ENCODE measurements around the gene EMILIN3. TPM values are rescaled to one million over a fixed set of nuclear protein-coding genes. Genes with fewer than 3 reads are reported as not detected.
"Not testable (repeated sequence)": the region's sequence is repeated elsewhere in the genome, so short reads cannot be mapped to it uniquely, and the experiment has no call there.

The EMILIN3 gene
- total RNA-seq, 2 experiments from 2014 or later, result not detected

GRCh38 chr20:41314386-41314785, 52.2 kb downstream of the EMILIN3 start:
- Histone ChIP-seq H3K4me2 (ENCODE audit: low read length) (no peak overlapping the region), H3K9me2 (ENCODE audit: insufficient read depth, low read length) (no peaks in the 10 kb centered on the region), H3K79me2 (ENCODE audit: insufficient read depth, low read depth, low read length) (peaks cover 14% of the 10 kb centered on the region; the same call in 1 of the 2 replicates), H4K20me1 (ENCODE audit: insufficient read depth, low read length) (no peaks in the 10 kb centered on the region), H3K4me1 (ENCODE audit: insufficient read depth, low read length, poor library complexity, severe bottlenecking) (peaks cover 20% of the 10 kb centered on the region), H3K4me3 (ENCODE audit: low read depth, low read length, poor library complexity, severe bottlenecking) (no peak overlapping the region), H2AFZ (ENCODE audit: low read length) (no peak overlapping the region), H3K9me3 (ENCODE audit: low read length) (peaks cover 5% of the 10 kb centered on the region; the same call in 1 of the 2 replicates), H3K36me3 (ENCODE audit: insufficient read depth, low read length) (no peaks in the 10 kb centered on the region; the same call in 1 of the 2 replicates), H3K27ac (ENCODE audit: low read depth, low read length, poor library complexity, severe bottlenecking) (no peak overlapping the region)
- intact Hi-C loops (cut with micrococcal nuclease; ENCODE audit: unreplicated experiment), result no loop called here
- BruUV-seq (replicated peaks), result no TSS peak
- ChIA-PET CTCF (ENCODE audit: unreplicated experiment) (no interaction called here), POLR2A (interaction anchor here (1.2 to 1.5 kb wide), 2 partner anchors 9 kb away, joined by 3 to 4 read pairs; no protein-coding TSS in a partner anchor)
- no peak for DNase-seq (ENCODE audit: low spot score)
- TF ChIP-seq EZH2phosphoT487 (IDR thresholded peaks at IDR 0.05; ENCODE audit: borderline replicate concordance, low read depth, low read length), result no peak
- TF ChIP-seq, protein P1, sequence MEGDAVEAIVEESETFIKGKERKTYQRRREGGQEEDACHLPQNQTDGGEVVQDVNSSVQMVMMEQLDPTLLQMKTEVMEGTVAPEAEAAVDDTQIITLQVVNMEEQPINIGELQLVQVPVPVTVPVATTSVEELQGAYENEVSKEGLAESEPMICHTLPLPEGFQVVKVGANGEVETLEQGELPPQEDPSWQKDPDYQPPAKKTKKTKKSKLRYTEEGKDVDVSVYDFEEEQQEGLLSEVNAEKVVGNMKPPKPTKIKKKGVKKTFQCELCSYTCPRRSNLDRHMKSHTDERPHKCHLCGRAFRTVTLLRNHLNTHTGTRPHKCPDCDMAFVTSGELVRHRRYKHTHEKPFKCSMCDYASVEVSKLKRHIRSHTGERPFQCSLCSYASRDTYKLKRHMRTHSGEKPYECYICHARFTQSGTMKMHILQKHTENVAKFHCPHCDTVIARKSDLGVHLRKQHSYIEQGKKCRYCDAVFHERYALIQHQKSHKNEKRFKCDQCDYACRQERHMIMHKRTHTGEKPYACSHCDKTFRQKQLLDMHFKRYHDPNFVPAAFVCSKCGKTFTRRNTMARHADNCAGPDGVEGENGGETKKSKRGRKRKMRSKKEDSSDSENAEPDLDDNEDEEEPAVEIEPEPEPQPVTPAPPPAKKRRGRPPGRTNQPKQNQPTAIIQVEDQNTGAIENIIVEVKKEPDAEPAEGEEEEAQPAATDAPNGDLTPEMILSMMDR (conservative IDR thresholded peaks at IDR 0.05; ENCODE audit: low read length), result no peak

GRCh38 chr20:41312009-41312408, 54.6 kb downstream of the EMILIN3 start:
- H3K79me2 ChIP-seq (ENCODE audit: insufficient read depth, low read depth, low read length), result peaks cover 13% of the 10 kb centered on the region; the same call in 1 of the 2 replicates
- CTCF ChIA-PET (ENCODE audit: unreplicated experiment); H3K9me3 ChIP-seq (ENCODE audit: low read length); H3K4me2 ChIP-seq (ENCODE audit: low read length); H2AFZ ChIP-seq (ENCODE audit: low read length); H3K36me3 ChIP-seq (ENCODE audit: insufficient read depth, low read length); DNase-seq (ENCODE audit: low spot score); H3K27ac ChIP-seq (ENCODE audit: low read depth, low read length, poor library complexity, severe bottlenecking); H3K4me3 ChIP-seq (ENCODE audit: low read depth, low read length, poor library complexity, severe bottlenecking); H3K9me2 ChIP-seq (ENCODE audit: insufficient read depth, low read length); intact Hi-C loops (cut with micrococcal nuclease; ENCODE audit: unreplicated experiment); H4K20me1 ChIP-seq (ENCODE audit: insufficient read depth, low read length); BruUV-seq (replicated peaks): not testable (repeated sequence)
- H3K4me1 ChIP-seq (ENCODE audit: insufficient read depth, low read length, poor library complexity, severe bottlenecking), result peaks cover 20% of the 10 kb centered on the region
- POLR2A ChIA-PET, result interaction anchor here (1.5 kb wide), 1 partner anchor 11 kb away, joined by 4 read pairs; no protein-coding TSS in a partner anchor

Other genes with a start within 250 kb of the EMILIN3 start
- 92.6 and 103 TPM in 2 replicates for gene PLCG1, start 229.3 kb downstream of the EMILIN3 start, total RNA-seq (2014; rRNA removed; shearing (Covaris generic))
- gene PLCG1, start 229.3 kb downstream of the EMILIN3 start, total RNA-seq (2022), result 121 TPM in 2 replicates
- 5.8 and 6.4 TPM in 2 replicates for gene ZHX3, start 49.1 kb downstream of the EMILIN3 start, total RNA-seq (2014; rRNA removed; shearing (Covaris generic))
- gene ZHX3, start 49.1 kb downstream of the EMILIN3 start, total RNA-seq (2022), result 16.9 and 21.7 TPM in 2 replicates
- gene LPIN3, start 26.0 kb downstream of the EMILIN3 start, total RNA-seq (2014; rRNA removed; shearing (Covaris generic)), result 0.19 and 0.51 TPM in 2 replicates
- 1.6 and 2.1 TPM in 2 replicates for gene LPIN3, start 26.0 kb downstream of the EMILIN3 start, total RNA-seq (2022)